ENCODE data around the gene ATG2A.

- TF ChIP-seq CTCF (optimal IDR thresholded peaks at IDR 0.05 in 1 of 3, IDR thresholded peaks at IDR 0.05 in 1 of 3, conservative IDR thresholded peaks at IDR 0.05 in 1 of 3; ENCODE audit: extremely low read depth in 1 of 3, insufficient read depth in 2 of 3, low read length in 3 of 3) (no peak), EZH2 (IDR thresholded peaks at IDR 0.05; ENCODE audit: low read length) (no peak)
Measured at GRCh38 chr11:64855596-64856304, 61.3 kb downstream of the ATG2A start.

Data from keratinocyte (primary cell).